Stomach (tissue), 9 donors: ENCODE data around the gene RAE1. TPM values are rescaled to one million over a fixed set of nuclear protein-coding genes. Genes with fewer than 3 reads are reported as not detected.

Experiments
- DNase-seq, 2 donors: peaks; one replicate each; pipeline versions ENCODE4 v3.0.0 to v3.0.0-alpha.2; 2013 to 2019
- H3K27ac ChIP-seq, 5 donors: fragments of 200-600 bp in 4 of 5; sonication (generic) in 4 of 5; one replicate each; pipeline ENCODE4 v1.5.1; 2013 to 2019; ENCODE audit warnings: mild to moderate bottlenecking in 1 of 5, moderate library complexity in 1 of 5
- H3K27me3 ChIP-seq, 3 donors: fragments of 200-600 bp; sonication (generic); one replicate each; pipeline ENCODE4 v1.5.1; 2017 to 2019; ENCODE audit warnings: mixed run types in 1 of 3
- H3K36me3 ChIP-seq, 4 donors: fragments of 200-600 bp; sonication (generic); 1 replicate in 3 of 4; 2 replicates in 1 of 4; pipeline ENCODE4 v1.5.1; 2016 to 2019
- H3K4me1 ChIP-seq, 4 donors: fragments of 200-600 bp; sonication (generic); one replicate each; pipeline ENCODE4 v1.5.1; 2016 to 2019
- H3K4me3 ChIP-seq, 4 donors: fragments of 200-600 bp; sonication (generic) in 3 of 4; one replicate each; pipeline ENCODE4 v1.5.1; 2016 to 2019; ENCODE audit warnings: mild to moderate bottlenecking in 1 of 4
- H3K9me3 ChIP-seq, 4 donors: fragments of 200-600 bp; sonication (generic); one replicate each; pipeline ENCODE4 v1.5.1; 2016 to 2019
- CTCF ChIP-seq, 7 experiments: fragments of 450-650 bp in 4 of 7; fragments of 200-600 bp in 3 of 7; sonication (generic) in 3 of 7; IDR thresholded peaks; one replicate each; pipeline ENCODE4 v1.5.1; 2016 to 2019; ENCODE audit warnings: antibody characterized with exemption in 7 of 7, control low read depth in 2 of 7, mild to moderate bottlenecking in 1 of 7
- EP300 ChIP-seq: sonication (generic); formaldehyde crosslinking; IDR thresholded peaks from one replicate; pipeline ENCODE4 v1.6.1; 2017; ENCODE audit warnings: antibody characterized with exemption
- POLR2A ChIP-seq, 4 donors: fragments of 450-650 bp; IDR thresholded peaks; one replicate each; pipeline ENCODE4 v1.6.1; 2016; ENCODE audit warnings: antibody characterized with exemption in 4 of 4, control low read depth in 2 of 4, mild to moderate bottlenecking in 1 of 4, moderate library complexity in 1 of 4
- POLR2AphosphoS5 ChIP-seq, 3 donors: sonication (generic); formaldehyde crosslinking; IDR thresholded peaks; one replicate each; pipeline ENCODE4 v1.6.1; 2016; ENCODE audit warnings: antibody characterized with exemption in 3 of 3
- WGBS, 5 donors: extraction: QIAGEN DNeasy Blood & Tissue Kit in 3 of 5; methylation state at CpG; one replicate each; pipeline versions ENCODE4 v1.1.5 to v1.1.7; 2013 to 2018; 5-methylcytosine and 5-hydroxymethylcytosine counted together
- intact Hi-C: fragments of 100-400 bp; cut with DNase I; formaldehyde crosslinking; loops from one replicate; pipeline ENCODE4 v1.15.1; 2023; ENCODE audit warnings: low total_unique reads
- polyA plus RNA-seq, 3 donors: library from polyadenylated mRNA; stranded (reverse); fragments of 200-250 nt; gene quantifications; one replicate each; pipeline ENCODE4 v1.2.3, GENCODE V29; 2013
- total RNA-seq, 5 donors: library from RNA; depleted of rRNA; stranded (reverse); fragments of >200 nt; gene quantifications; one replicate each; pipeline versions ENCODE4 v1.1.0 to v1.2.3, GENCODE V29; 2014 to 2016
- donor health status: healthy with polysubstance abuse.
- donor health status: Bipolar disorder and iron deficiency.
- donor health status: healthy.

RAE1 gene
- total and polyA plus RNA-seq, 8 donors: 6.4 to 65.6 (median 15.2) TPM

DNA sequence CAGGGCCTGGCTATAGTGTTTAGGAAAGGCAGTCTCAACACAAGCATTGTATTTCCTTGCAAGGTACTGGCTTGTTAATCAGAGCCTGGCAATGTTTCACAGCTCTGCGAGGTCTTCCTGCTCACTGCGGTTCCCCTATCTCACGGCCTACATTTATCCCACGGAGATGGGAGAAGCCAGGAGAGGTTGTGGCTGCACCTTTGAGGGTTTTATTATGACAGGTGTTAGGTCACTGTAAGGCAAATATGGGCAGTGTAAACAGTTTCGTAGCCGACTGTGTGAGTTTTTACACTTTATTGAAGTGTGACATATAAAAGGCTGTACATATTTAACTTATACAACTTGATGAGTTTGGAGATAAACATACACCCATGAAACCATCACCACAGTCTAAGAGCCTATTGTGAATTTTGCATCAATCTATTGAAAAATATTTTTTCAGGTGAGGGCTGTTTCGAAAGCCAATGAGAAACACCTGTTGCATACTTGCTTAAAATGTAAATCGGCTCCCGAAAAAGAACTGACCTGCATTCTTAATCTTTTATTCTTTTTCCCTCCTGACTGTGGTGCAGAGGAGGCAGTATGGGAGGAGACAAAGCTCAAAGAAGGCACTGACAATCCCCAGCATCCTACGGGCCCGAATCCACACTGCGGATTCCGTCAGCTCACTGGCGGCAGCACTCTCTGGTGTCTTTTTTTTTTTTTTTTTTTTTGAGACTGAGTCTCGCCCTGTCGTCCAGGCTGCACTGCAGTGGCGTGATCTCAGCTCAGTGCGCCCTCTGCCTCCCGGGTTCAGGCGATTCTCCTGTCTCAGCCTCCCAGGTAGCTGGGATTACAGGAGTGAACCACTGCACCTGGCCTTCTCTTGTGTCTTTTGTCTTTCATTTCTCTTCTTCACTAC lies 32.6 kb downstream of the RAE1 start:
- Histone ChIP-seq H3K9me3 (no peaks in the 10 kb centered on the region), H3K4me3 (no peak overlapping the region), H3K36me3 (peaks cover under 1 to 40% (median 35%) of the 10 kb centered on the region in 4 donors), H3K27ac (no peak overlapping the region), H3K4me1 (peaks cover 0 to 9% (median under 1%) of the 10 kb centered on the region in 4 donors), H3K27me3 (no peaks in the 10 kb centered on the region)
- TF ChIP-seq EP300: no peak
- TF ChIP-seq CTCF (IDR thresholded peaks at IDR 0.05): no peak
- no peak for TF ChIP-seq POLR2A (IDR thresholded peaks at IDR 0.05)
- TF ChIP-seq POLR2AphosphoS5 (IDR thresholded peaks at IDR 0.05): no peak
- intact Hi-C loops: loop anchor here (5.0 to 10.0 kb wide), 2 partner anchors 114 to 211 kb away; no protein-coding TSS in a partner anchor
- no peak for DNase-seq
- 72 to 82% (median 78%) methylated on average over 20 of the region's 20 CpGs for WGBS, 5 donors

DNA sequence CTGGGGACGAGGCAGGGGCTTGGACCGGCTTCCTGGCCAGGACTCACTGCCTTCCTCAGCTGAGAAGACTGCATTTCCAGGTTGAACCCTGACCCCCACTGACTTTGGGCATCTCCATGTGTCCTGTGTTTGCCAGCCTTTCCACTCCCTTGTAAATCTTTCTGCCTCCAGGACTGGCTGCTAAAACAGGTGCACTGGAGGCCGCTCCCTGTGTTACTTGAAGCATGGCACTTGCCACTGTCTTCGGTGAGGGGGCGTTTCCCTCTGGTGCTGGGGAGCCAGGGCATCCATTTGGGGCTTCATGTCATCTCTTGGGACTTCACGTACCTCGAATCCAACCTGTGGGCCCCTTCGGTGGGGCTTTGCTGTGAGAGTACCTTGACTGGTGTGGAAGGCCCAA lies 33.4 kb downstream of the RAE1 start:
- 89 to 99% (median 94%) methylated on average over 8 of the region's 8 CpGs for WGBS, 5 donors
- H3K4me3 ChIP-seq: no peak overlapping the region
- no peaks in the 10 kb centered on the region for H3K9me3 ChIP-seq
- intact Hi-C loops: loop anchor here (5.0 to 10.0 kb wide), 2 partner anchors 113 to 210 kb away; no protein-coding TSS in a partner anchor
- DNase-seq: no peak
- peaks cover 6 to 17% (median 8%) of the 10 kb centered on the region in 4 donors for H3K4me1 ChIP-seq
- no peak overlapping the region for H3K27ac ChIP-seq
- H3K27me3 ChIP-seq: no peaks in the 10 kb centered on the region
- TF ChIP-seq POLR2A (IDR thresholded peaks at IDR 0.05) (no peak), POLR2AphosphoS5 (IDR thresholded peaks at IDR 0.05) (no peak), CTCF (IDR thresholded peaks at IDR 0.05) (no peak), EP300 (no peak)
- peaks cover 0 to 32% (median 27%) of the 10 kb centered on the region in 4 donors for H3K36me3 ChIP-seq

DNA sequence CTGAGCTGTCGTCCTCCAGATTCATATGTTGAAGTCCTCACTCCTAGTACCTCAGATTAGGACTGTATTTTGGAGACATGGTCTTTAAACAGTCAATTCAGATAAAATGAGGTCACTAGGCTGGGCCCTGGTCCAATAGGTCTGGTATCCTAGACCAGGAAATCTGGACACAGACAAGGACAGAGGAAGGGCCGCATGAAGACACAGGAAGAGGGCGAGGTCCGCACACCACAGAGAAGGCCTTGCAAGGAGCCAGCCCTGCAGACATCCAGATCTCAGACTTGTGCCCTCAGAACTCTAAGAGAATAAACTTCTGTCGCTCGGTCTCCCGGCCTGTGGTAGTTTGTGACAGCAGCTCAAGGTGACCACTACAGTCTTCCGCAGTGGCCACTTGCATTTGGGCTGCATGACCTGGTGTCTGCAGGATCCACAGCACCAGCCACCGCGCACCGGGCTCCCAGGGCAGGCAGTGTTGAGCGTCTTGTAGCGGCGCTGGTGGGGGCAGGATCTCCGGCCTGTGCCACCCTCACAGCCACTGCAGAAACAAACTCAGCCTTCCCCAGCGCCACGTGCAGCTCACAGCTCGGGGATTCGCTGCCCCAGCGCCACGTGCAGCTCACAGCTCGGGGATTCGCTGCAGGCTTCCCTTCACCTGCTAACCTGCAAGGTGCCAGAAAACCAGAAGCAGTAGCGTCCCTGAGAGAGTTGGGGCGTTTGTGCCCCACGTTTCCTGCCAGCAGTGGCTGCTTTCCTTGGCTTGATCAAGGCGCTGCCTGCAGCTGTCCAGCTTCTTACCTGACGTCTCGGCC lies 34.1 kb downstream of the RAE1 start:
- no peak overlapping the region for H3K27ac ChIP-seq
- H3K9me3 ChIP-seq: no peaks in the 10 kb centered on the region
- H3K36me3 ChIP-seq: peaks cover 0 to 26% (median 20%) of the 10 kb centered on the region in 4 donors
- no peaks in the 10 kb centered on the region for H3K27me3 ChIP-seq
- no peak for TF ChIP-seq POLR2A (IDR thresholded peaks at IDR 0.05)
- TF ChIP-seq CTCF (IDR thresholded peaks at IDR 0.05): no peak
- no peak for TF ChIP-seq POLR2AphosphoS5 (IDR thresholded peaks at IDR 0.05)
- no peak for TF ChIP-seq EP300
- 88 to 91% (median 91%) methylated on average over 27 to 29 of the region's 29 CpGs for WGBS, 5 donors
- DNase-seq: no peak
- intact Hi-C loops: loop anchor here (5.0 to 10.0 kb wide), 2 partner anchors 112 to 210 kb away; no protein-coding TSS in a partner anchor
- H3K4me1 ChIP-seq: peaks cover 11 to 24% (median 14%) of the 10 kb centered on the region in 4 donors
- no peak overlapping the region for H3K4me3 ChIP-seq

- TF ChIP-seq EP300: no peak
- TF ChIP-seq POLR2AphosphoS5 (IDR thresholded peaks at IDR 0.05): no peak
- TF ChIP-seq CTCF (IDR thresholded peaks at IDR 0.05): no peak
- TF ChIP-seq POLR2A (IDR thresholded peaks at IDR 0.05): no peak
- DNase-seq: no peak
- 90 to 97% (median 92%) methylated on average over 6 of the region's 6 CpGs for WGBS, 5 donors
- H3K4me1 ChIP-seq: peaks cover 11 to 31% (median 21%) of the 10 kb centered on the region in 4 donors
- no peak overlapping the region for H3K27ac ChIP-seq
- peaks cover 0 to 18% (median 12%) of the 10 kb centered on the region in 4 donors for H3K36me3 ChIP-seq
- H3K9me3 ChIP-seq: no peaks in the 10 kb centered on the region
- intact Hi-C loops: loop anchor here (10.0 kb wide), 1 partner anchor 209 kb away; no protein-coding TSS in a partner anchor
- H3K4me3 ChIP-seq: no peak overlapping the region
- H3K27me3 ChIP-seq: no peaks in the 10 kb centered on the region
Observed at GRCh38 chr20:57385940-57386339, 34.9 kb downstream of the RAE1 start.
